ENCODE data around the gene GARIN5A. TPM values are rescaled to one million over a fixed set of nuclear protein-coding genes. Genes with fewer than 3 reads are reported as not detected.

The GARIN5A gene
- total and polyA plus RNA-seq, 7 donors, result 0.36 to 7.1 (median 1.6) TPM; not detected in 2

DNA sequence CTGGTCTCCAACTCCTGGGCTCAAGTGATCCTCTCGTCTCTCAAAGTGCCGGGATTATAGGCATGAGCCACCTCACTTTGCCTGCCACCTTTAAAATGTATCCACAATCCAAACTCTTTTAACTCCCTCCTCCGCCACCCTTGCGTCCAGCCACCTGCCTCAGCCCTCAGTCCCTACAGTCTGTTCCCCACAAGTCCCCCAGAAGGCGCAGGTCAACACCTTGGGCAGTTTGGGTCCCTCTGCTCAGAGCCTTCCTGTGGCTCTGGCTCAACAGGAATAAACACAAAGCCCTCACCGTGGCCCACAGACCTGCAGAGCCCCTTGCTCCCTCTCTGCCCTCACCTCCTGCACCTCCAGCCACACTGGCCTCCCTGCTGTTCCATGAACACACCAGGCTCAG, 7.8 kb downstream of the GARIN5A start:
- no peak for TF ChIP-seq POLR2AphosphoS5 (IDR thresholded peaks at IDR 0.05)
- no peak for TF ChIP-seq EP300 (IDR thresholded peaks at IDR 0.05)
- TF ChIP-seq, protein P1, sequence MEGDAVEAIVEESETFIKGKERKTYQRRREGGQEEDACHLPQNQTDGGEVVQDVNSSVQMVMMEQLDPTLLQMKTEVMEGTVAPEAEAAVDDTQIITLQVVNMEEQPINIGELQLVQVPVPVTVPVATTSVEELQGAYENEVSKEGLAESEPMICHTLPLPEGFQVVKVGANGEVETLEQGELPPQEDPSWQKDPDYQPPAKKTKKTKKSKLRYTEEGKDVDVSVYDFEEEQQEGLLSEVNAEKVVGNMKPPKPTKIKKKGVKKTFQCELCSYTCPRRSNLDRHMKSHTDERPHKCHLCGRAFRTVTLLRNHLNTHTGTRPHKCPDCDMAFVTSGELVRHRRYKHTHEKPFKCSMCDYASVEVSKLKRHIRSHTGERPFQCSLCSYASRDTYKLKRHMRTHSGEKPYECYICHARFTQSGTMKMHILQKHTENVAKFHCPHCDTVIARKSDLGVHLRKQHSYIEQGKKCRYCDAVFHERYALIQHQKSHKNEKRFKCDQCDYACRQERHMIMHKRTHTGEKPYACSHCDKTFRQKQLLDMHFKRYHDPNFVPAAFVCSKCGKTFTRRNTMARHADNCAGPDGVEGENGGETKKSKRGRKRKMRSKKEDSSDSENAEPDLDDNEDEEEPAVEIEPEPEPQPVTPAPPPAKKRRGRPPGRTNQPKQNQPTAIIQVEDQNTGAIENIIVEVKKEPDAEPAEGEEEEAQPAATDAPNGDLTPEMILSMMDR (IDR thresholded peaks at IDR 0.05), result no peak
- TF ChIP-seq POLR2A (IDR thresholded peaks at IDR 0.05), result no peak
- Histone ChIP-seq H3K9me3 (no peaks in the 10 kb centered on the region), H3K27me3 (peaks cover 0 to 11% (median 0%) of the 10 kb centered on the region in 3 donors), H3K36me3 (no peaks in the 10 kb centered on the region), H3K4me3 (no peak overlapping the region), H3K4me1 (no peaks in the 10 kb centered on the region), H3K27ac (no peak overlapping the region)
- 86 to 94% methylated on average over 6 of the region's 6 CpGs for WGBS, 2 donors
- intact Hi-C loops (cut with DNase I), result no loop called here
- no peak for DNase-seq

DNA sequence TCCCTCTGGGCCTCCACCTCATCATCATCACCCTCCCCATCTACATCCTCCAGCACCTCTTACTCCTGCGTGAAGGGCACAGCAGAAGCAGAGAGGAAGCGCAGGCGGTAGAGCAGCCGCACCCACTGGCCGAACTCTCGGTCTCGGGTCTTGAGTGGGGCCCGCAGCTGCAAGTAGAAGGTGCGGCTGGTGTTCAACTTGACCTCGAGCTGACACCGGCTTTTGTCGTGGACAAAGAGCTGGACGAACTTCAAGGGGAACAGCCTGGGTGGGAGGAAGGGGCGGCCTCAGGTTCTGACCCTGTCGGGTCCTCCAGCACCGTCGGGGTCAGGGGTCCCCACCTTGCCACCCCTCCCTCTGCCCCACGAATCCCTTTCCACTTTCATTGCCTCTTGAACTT, 9.1 kb downstream of the GARIN5A start:
- H3K36me3 ChIP-seq, result no peaks in the 10 kb centered on the region
- intact Hi-C loops (cut with DNase I), result no loop called here
- H3K4me1 ChIP-seq, result no peaks in the 10 kb centered on the region
- no peak overlapping the region for H3K27ac ChIP-seq
- no peak for DNase-seq
- no peaks in the 10 kb centered on the region for H3K9me3 ChIP-seq
- TF ChIP-seq, protein P1 (IDR thresholded peaks at IDR 0.05), result no peak
- TF ChIP-seq EP300 (IDR thresholded peaks at IDR 0.05) (no peak), POLR2A (IDR thresholded peaks at IDR 0.05) (no peak), POLR2AphosphoS5 (IDR thresholded peaks at IDR 0.05) (no peak)
- H3K27me3 ChIP-seq, result peaks cover 0 to 11% (median 0%) of the 10 kb centered on the region in 3 donors
- H3K4me3 ChIP-seq, result no peak overlapping the region
- WGBS, 2 donors, result 86 to 88% methylated on average over 18 of the region's 18 CpGs

DNA sequence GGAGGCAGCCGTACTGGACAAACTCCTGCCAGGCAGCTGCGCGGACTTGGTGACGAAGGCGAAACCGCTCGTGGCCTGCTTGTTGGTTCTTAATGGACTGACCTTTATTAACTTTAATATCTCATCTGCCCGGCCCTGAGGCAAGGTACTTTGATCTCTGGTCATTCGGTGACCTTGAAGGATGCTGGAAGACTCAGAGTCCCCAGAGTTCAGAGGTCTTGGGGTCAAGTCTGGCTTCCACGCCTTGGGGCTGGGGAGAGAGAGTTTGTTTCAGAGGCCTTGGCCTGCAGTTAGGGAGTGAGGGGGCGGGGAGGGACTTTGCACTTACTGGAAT, 10.0 kb downstream of the GARIN5A start:
- H3K4me3 ChIP-seq, result no peak overlapping the region
- WGBS, 2 donors, result 20 to 69% methylated on average over 11 of the region's 11 CpGs
- H3K9me3 ChIP-seq, result no peaks in the 10 kb centered on the region
- no peaks in the 10 kb centered on the region for H3K36me3 ChIP-seq
- no peak overlapping the region for H3K27ac ChIP-seq
- intact Hi-C loops (cut with DNase I), result no loop called here
- H3K4me1 ChIP-seq, result no peaks in the 10 kb centered on the region
- TF ChIP-seq POLR2A (IDR thresholded peaks at IDR 0.05) (no peak), EP300 (IDR thresholded peaks at IDR 0.05) (no peak), POLR2AphosphoS5 (IDR thresholded peaks at IDR 0.05) (no peak)
- TF ChIP-seq, protein P1 (IDR thresholded peaks at IDR 0.05), result no peak
- H3K27me3 ChIP-seq, result peaks cover 0 to 13% (median 0%) of the 10 kb centered on the region in 3 donors
- no peak for DNase-seq

DNA sequence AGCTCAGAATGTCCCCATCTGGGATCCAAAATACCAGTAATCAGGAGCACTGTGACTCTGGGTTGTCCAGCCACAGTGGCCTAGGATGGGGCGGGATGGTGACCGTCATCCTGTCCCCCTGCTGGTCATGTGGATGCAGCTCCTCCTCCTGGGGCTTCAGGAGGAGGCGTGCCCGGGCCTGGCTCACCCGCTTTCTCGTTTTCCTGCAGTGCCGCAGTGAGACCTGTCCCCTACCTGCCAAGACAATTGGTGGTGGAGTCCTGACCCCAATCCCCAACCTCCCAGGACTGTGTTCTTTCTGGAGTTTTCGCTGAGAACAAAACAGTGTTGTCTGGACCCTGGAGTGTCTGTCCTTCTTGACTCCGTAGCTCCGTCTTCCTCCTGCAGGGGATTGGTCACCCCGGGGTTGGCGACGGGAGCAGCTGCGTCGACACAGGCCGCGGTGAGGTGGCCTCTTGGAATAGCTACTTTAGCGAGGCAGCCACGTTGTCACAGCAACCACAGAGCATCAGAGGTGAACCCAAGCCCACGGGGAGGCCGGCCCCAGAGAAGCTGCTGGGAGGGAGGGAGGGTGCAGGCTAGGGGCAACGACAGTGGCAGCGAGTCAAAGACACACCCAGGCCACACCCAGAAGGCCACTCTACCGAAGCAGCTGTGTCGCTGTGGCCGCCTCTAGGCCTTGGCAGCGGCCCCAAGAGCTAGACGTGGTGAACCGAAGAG, 10.5 kb downstream of the GARIN5A start:
- H3K36me3 ChIP-seq, result no peaks in the 10 kb centered on the region
- TF ChIP-seq, protein P1 (IDR thresholded peaks at IDR 0.05), result no peak
- no peak for TF ChIP-seq POLR2A (IDR thresholded peaks at IDR 0.05)
- no peak for TF ChIP-seq EP300 (IDR thresholded peaks at IDR 0.05)
- no peak overlapping the region for H3K27ac ChIP-seq
- H3K4me3 ChIP-seq, result no peak overlapping the region
- no peaks in the 10 kb centered on the region for H3K9me3 ChIP-seq
- WGBS, 2 donors, result 22 to 52% methylated on average over 29 of the region's 29 CpGs
- intact Hi-C loops (cut with DNase I), result no loop called here
- H3K27me3 ChIP-seq, result peaks cover 0 to 19% (median 3%) of the 10 kb centered on the region in 3 donors
- H3K4me1 ChIP-seq, result no peaks in the 10 kb centered on the region
- no peak for DNase-seq

DNA sequence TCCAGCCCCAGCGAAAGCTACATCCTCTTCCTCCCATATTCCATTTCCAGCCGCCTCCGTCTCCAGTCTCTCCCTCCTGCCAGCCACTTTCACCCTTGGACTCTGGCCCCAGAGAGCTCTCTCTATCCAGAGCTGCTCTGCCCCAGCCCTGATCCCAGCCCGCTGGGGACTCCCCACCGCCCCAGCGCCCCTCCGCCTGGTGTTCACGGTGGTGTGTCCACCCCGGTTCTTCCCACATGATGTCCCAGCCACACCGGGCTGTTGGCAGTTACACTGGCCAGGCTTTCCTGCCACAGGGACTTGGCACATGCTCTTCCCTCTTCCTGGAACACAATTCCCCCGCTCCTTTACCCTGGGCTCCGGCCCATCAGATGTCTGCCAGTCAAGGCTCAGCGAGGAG, 11.6 kb downstream of the GARIN5A start:
- no peaks in the 10 kb centered on the region for H3K36me3 ChIP-seq
- intact Hi-C loops (cut with DNase I), result no loop called here
- no peak for TF ChIP-seq POLR2A (IDR thresholded peaks at IDR 0.05)
- no peak for TF ChIP-seq EP300 (IDR thresholded peaks at IDR 0.05)
- TF ChIP-seq, protein P1 (IDR thresholded peaks at IDR 0.05), result no peak
- no peak for TF ChIP-seq POLR2AphosphoS5 (IDR thresholded peaks at IDR 0.05)
- H3K4me1 ChIP-seq, result no peaks in the 10 kb centered on the region
- no peak overlapping the region for H3K27ac ChIP-seq
- peaks cover 0 to 30% (median 3%) of the 10 kb centered on the region in 3 donors for H3K27me3 ChIP-seq
- no peak for DNase-seq
- H3K4me3 ChIP-seq, result no peak overlapping the region
- WGBS, 2 donors, result 52 to 86% methylated on average over 13 of the region's 13 CpGs
- no peaks in the 10 kb centered on the region for H3K9me3 ChIP-seq

Measured in sigmoid colon (tissue), 7 donors.